HepG2 (cell line): ENCODE measurements around the gene ZDHHC9.

Experiments
- BATF2 ChIP-seq: sonication (generic); formaldehyde crosslinking; IDR thresholded peaks from 2 replicates; pipeline ENCODE4 v1.8.0; 2022; ENCODE audit warnings: mild to moderate bottlenecking, missing genetic modification reagents, moderate library complexity
- MAX ChIP-seq: IDR thresholded peaks from 2 replicates; pipeline ENCODE4 v1.6.1; 2012; ENCODE audit warnings: inconsistent platforms
- ZFX ChIP-seq: sonication (generic); formaldehyde crosslinking; IDR thresholded peaks from 2 replicates; pipeline ENCODE4 v1.4.0; 2020; ENCODE audit warnings: mild to moderate bottlenecking, low read depth, missing genetic modification reagents, moderate library complexity
- TF ChIP-seq, protein P1 (sequence below): sonication (generic); formaldehyde crosslinking; IDR thresholded peaks from 2 replicates; pipeline ENCODE4 v1.5.0; 2020; ENCODE audit warnings: mild to moderate bottlenecking, missing genetic modification reagents, moderate library complexity
- TF ChIP-seq, protein P2 (sequence below): IDR thresholded peaks from 2 replicates; pipeline ENCODE4 v1.4.0; 2020; ENCODE audit warnings: mild to moderate bottlenecking, missing genetic modification reagents

DNA sequence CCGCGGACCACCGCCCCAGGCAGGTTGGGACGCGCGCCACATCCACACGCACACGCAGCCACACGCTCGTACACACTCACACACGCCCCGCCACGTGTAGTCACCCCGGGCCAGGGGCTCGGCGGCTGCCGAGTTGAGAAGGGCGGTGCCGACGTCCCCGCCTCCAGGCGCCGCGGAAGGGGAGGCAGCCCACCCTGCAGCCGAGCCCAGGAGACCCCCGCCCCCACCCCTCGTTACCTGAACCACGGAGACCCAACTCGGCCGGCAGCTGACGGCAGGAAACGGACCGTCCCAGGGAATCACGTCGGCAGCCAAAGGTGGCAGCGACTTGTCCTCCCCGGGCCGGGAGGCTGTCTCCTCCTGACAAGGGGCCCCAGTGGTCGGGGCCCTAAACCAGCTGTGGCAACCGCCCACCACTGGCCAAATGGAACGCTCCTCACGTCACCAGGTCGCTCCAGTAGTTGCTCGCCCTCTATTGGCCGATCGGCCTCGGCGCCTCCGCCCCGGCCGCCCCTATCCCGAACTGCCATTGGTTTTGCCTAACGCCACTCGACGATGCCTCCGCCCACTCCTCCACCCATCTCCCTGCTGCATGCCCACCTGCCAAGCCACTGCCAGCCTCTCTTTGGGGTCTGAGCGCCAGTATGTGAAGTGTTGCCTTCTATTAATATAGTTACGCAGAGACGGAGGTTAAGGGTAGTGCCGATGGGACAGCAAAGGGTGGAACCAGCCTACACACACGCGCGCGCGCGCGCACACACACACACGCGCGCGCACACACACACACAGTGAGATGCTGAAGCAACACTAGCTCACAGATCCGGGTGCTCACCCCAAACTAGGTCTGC lies at the start of gene ZDHHC9:
- TF ChIP-seq MAX (no peak), BATF2 (CRISPR knock-in tag) (no peak), ZFX (CRISPR knock-in tag) (peak; percentile 46)
- TF ChIP-seq, protein P1, sequence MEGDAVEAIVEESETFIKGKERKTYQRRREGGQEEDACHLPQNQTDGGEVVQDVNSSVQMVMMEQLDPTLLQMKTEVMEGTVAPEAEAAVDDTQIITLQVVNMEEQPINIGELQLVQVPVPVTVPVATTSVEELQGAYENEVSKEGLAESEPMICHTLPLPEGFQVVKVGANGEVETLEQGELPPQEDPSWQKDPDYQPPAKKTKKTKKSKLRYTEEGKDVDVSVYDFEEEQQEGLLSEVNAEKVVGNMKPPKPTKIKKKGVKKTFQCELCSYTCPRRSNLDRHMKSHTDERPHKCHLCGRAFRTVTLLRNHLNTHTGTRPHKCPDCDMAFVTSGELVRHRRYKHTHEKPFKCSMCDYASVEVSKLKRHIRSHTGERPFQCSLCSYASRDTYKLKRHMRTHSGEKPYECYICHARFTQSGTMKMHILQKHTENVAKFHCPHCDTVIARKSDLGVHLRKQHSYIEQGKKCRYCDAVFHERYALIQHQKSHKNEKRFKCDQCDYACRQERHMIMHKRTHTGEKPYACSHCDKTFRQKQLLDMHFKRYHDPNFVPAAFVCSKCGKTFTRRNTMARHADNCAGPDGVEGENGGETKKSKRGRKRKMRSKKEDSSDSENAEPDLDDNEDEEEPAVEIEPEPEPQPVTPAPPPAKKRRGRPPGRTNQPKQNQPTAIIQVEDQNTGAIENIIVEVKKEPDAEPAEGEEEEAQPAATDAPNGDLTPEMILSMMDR: no peak
- TF ChIP-seq, protein P2, sequence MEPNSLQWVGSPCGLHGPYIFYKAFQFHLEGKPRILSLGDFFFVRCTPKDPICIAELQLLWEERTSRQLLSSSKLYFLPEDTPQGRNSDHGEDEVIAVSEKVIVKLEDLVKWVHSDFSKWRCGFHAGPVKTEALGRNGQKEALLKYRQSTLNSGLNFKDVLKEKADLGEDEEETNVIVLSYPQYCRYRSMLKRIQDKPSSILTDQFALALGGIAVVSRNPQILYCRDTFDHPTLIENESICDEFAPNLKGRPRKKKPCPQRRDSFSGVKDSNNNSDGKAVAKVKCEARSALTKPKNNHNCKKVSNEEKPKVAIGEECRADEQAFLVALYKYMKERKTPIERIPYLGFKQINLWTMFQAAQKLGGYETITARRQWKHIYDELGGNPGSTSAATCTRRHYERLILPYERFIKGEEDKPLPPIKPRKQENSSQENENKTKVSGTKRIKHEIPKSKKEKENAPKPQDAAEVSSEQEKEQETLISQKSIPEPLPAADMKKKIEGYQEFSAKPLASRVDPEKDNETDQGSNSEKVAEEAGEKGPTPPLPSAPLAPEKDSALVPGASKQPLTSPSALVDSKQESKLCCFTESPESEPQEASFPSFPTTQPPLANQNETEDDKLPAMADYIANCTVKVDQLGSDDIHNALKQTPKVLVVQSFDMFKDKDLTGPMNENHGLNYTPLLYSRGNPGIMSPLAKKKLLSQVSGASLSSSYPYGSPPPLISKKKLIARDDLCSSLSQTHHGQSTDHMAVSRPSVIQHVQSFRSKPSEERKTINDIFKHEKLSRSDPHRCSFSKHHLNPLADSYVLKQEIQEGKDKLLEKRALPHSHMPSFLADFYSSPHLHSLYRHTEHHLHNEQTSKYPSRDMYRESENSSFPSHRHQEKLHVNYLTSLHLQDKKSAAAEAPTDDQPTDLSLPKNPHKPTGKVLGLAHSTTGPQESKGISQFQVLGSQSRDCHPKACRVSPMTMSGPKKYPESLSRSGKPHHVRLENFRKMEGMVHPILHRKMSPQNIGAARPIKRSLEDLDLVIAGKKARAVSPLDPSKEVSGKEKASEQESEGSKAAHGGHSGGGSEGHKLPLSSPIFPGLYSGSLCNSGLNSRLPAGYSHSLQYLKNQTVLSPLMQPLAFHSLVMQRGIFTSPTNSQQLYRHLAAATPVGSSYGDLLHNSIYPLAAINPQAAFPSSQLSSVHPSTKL (CRISPR knock-in tag): no peak
